Panc1 (cell line): ENCODE results near the gene BYSL. TPM values are rescaled to one million over a fixed set of nuclear protein-coding genes. Genes with fewer than 3 reads are reported as not detected.

Experiments used
- ATAC-seq: fragments of 200-7000 bp; cut with Tn5 transposase; 2 replicates; pipeline ENCODE4 v1.9.1; 2020; ENCODE audit warnings: mild to moderate bottlenecking, moderate library complexity
- BruUV-seq: library from RNA; stranded (reverse); fragments of 400-500 nt; replicated peaks from 2 replicates; lab custom pipeline; 2021; lab: Mats Ljungman, UMichigan
- CTCF ChIA-PET: fragments of 300-600 bp; sonication (Branson Sonifier 250); formaldehyde crosslinking; loops from one replicate; lab custom pipeline; 2022; ENCODE audit warnings: antibody characterized with exemption; lab: Charles Lee
- POLR2A ChIA-PET: fragments of 300-600 bp; sonication (Branson Sonifier 250); formaldehyde crosslinking; loops from one replicate; lab custom pipeline; 2022; ENCODE audit warnings: antibody characterized with exemption; lab: Charles Lee
- DNase-seq: peaks from one replicate; pipeline ENCODE4 v3.0.0-alpha.2; 2010; ENCODE audit warnings: low read depth, low spot score
- H3K27ac ChIP-seq: 2 replicates; pipeline ENCODE4 v1.5.1; 2011; ENCODE audit warnings: mild to moderate bottlenecking, low read length, inconsistent platforms
- H3K27me3 ChIP-seq: fragments of 200-500 bp; sonication (Bioruptor generic); 2 replicates; pipeline ENCODE4 v1.6.0; 2014; ENCODE audit warnings: low read length, inconsistent platforms; ENCODE audit not compliant: control insufficient read depth, insufficient read depth
- H3K36me3 ChIP-seq: fragments of 200-500 bp; sonication (Bioruptor generic); 2 replicates; pipeline ENCODE4 v1.5.1; 2014; ENCODE audit warnings: inconsistent platforms, mild to moderate bottlenecking, low read length, moderate library complexity; ENCODE audit not compliant: control insufficient read depth, insufficient read depth
- H3K4me1 ChIP-seq: 2 replicates; pipeline ENCODE4 v1.5.1; 2011; ENCODE audit warnings: inconsistent platforms, mild to moderate bottlenecking, low read length, moderate library complexity; ENCODE audit not compliant: control insufficient read depth, insufficient read depth
- H3K4me3 ChIP-seq, 2 experiments: 2 replicates each; pipeline ENCODE4 v1.5.1; 2011 to 2012; ENCODE audit warnings: low read depth in 2 of 2, low read length in 2 of 2, mild to moderate bottlenecking in 2 of 2, inconsistent platforms in 1 of 2, moderate library complexity in 1 of 2
- H3K9me3 ChIP-seq: fragments of 200-500 bp; sonication (Bioruptor generic); 2 replicates; pipeline ENCODE4 v1.5.1; 2014; ENCODE audit warnings: low read depth, mild to moderate bottlenecking, inconsistent platforms, low read length, moderate library complexity; ENCODE audit not compliant: control insufficient read depth, insufficient read depth
- POLR2AphosphoS5 ChIP-seq: IDR thresholded peaks from 2 replicates; pipeline ENCODE4 v1.6.1; 2012; ENCODE audit warnings: mild to moderate bottlenecking, low read depth, low read length, moderate library complexity
- SIN3A ChIP-seq: IDR thresholded peaks from 2 replicates; pipeline ENCODE4 v1.6.1; 2012; ENCODE audit warnings: low read depth, mild to moderate bottlenecking, low read length, moderate library complexity, borderline replicate concordance; ENCODE audit not compliant: insufficient read depth
- TCF7L2 ChIP-seq: IDR thresholded peaks from 2 replicates; pipeline ENCODE4 v1.6.1; 2011; ENCODE audit warnings: mild to moderate bottlenecking, low read depth, low read length, inconsistent platforms
- in situ Hi-C: cut with HindIII; loops from 2 replicates; pipeline ENCODE4 v1.10.0; 2016; ENCODE audit warnings: low sequenced_read_pairs, low pct_unique_long_range_greater_than_20kb
- intact Hi-C: fragments of 100-400 bp; cut with micrococcal nuclease; formaldehyde crosslinking; loops from one replicate; pipeline ENCODE4 v1.10.0; 2022; ENCODE audit not compliant: unreplicated experiment
- total RNA-seq: library from RNA; stranded (reverse); gene quantifications from one replicate; pipeline ENCODE4 v1.2.1, GENCODE V29; 2021; ENCODE audit not compliant: unreplicated experiment
- TF ChIP-seq, protein P1 (sequence below), 2 experiments: IDR thresholded peaks; 2 replicates each; pipeline ENCODE4 v1.6.1; 2011 to 2012; ENCODE audit warnings: low read depth in 2 of 2, control low read depth in 1 of 2, low read length in 1 of 2, mild to moderate bottlenecking in 1 of 2, moderate library complexity in 1 of 2; ENCODE audit not compliant: insufficient read depth in 1 of 2
- TF ChIP-seq, protein P2 (sequence below): fragments of 450-650 bp; IDR thresholded peaks from 2 replicates; pipeline ENCODE4 v1.5.1; 2017; ENCODE audit warnings: mild to moderate bottlenecking

BYSL gene
- total RNA-seq, 1 experiment from 2014 or later: 49.1 TPM

DNA sequence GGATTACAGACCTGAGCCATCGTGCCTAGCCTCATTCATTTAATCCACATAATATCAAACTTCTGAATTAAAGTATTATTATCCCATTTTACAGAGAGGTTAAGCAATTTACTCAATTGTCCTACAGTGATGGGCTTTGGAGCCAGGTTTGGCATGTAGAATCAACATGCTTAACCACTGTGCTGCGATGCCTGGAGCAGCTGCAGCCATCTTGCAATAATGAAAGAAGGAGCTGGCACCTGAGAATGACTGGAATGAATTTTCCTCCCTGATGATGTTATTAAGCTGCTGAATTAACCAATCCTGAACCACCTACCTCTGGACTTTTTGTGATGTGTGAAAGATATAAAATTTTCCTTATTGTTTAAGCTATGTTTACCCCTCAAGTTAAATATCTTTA lies 33.4 kb downstream of the BYSL start:
- ATAC-seq: no peak
- in situ Hi-C loops: no loop called here
- intact Hi-C loops: no loop called here
- no peaks in the 10 kb centered on the region for H3K4me1 ChIP-seq
- H3K27ac ChIP-seq: no peak overlapping the region
- H3K9me3 ChIP-seq: no peaks in the 10 kb centered on the region
- H3K27me3 ChIP-seq: no peaks in the 10 kb centered on the region
- no peaks in the 10 kb centered on the region for H3K36me3 ChIP-seq
- BruUV-seq: no TSS peak
- ChIA-PET CTCF (no interaction called here), POLR2A (interaction anchor here (0.7 kb wide), 2 partner anchors 15 to 22 kb away, joined by 3 to 15 read pairs; no protein-coding TSS in a partner anchor)
- TF ChIP-seq, protein P1, sequence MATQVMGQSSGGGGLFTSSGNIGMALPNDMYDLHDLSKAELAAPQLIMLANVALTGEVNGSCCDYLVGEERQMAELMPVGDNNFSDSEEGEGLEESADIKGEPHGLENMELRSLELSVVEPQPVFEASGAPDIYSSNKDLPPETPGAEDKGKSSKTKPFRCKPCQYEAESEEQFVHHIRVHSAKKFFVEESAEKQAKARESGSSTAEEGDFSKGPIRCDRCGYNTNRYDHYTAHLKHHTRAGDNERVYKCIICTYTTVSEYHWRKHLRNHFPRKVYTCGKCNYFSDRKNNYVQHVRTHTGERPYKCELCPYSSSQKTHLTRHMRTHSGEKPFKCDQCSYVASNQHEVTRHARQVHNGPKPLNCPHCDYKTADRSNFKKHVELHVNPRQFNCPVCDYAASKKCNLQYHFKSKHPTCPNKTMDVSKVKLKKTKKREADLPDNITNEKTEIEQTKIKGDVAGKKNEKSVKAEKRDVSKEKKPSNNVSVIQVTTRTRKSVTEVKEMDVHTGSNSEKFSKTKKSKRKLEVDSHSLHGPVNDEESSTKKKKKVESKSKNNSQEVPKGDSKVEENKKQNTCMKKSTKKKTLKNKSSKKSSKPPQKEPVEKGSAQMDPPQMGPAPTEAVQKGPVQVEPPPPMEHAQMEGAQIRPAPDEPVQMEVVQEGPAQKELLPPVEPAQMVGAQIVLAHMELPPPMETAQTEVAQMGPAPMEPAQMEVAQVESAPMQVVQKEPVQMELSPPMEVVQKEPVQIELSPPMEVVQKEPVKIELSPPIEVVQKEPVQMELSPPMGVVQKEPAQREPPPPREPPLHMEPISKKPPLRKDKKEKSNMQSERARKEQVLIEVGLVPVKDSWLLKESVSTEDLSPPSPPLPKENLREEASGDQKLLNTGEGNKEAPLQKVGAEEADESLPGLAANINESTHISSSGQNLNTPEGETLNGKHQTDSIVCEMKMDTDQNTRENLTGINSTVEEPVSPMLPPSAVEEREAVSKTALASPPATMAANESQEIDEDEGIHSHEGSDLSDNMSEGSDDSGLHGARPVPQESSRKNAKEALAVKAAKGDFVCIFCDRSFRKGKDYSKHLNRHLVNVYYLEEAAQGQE (IDR thresholded peaks at IDR 0.05; ENCODE audit: insufficient read depth in 1 of 2, low read depth in 2 of 2, low read length in 1 of 2): no peak
- TF ChIP-seq POLR2AphosphoS5 (no peak), TCF7L2 (no peak), SIN3A (no peak)
- TF ChIP-seq, protein P2, sequence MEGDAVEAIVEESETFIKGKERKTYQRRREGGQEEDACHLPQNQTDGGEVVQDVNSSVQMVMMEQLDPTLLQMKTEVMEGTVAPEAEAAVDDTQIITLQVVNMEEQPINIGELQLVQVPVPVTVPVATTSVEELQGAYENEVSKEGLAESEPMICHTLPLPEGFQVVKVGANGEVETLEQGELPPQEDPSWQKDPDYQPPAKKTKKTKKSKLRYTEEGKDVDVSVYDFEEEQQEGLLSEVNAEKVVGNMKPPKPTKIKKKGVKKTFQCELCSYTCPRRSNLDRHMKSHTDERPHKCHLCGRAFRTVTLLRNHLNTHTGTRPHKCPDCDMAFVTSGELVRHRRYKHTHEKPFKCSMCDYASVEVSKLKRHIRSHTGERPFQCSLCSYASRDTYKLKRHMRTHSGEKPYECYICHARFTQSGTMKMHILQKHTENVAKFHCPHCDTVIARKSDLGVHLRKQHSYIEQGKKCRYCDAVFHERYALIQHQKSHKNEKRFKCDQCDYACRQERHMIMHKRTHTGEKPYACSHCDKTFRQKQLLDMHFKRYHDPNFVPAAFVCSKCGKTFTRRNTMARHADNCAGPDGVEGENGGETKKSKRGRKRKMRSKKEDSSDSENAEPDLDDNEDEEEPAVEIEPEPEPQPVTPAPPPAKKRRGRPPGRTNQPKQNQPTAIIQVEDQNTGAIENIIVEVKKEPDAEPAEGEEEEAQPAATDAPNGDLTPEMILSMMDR: no peak
- DNase-seq: no peak
- H3K4me3 ChIP-seq: no peak overlapping the region

DNA sequence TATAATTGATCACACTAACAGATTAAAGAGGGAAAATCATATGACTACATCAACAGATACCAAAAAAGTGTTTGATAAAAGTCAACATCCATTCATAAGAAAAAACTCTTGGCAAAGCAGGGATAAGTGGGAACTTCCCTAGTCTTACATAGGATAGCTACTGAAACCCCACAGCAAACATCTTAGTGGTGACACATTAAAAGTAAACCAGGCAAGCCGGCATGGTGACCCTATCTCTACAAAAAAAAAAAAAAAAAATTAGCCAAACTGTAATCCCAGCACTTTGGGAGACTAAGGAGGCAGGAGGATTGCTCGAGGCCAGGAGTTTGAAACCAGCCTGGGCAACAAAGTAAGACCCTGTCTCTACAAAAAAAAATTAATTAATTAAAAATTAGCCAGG lies 34.1 kb downstream of the BYSL start:
- Histone ChIP-seq H3K27ac (no peak overlapping the region), H3K4me3 (no peak overlapping the region), H3K9me3 (no peaks in the 10 kb centered on the region), H3K36me3 (no peaks in the 10 kb centered on the region), H3K4me1 (no peaks in the 10 kb centered on the region), H3K27me3 (no peaks in the 10 kb centered on the region)
- intact Hi-C loops (no loop called here), in situ Hi-C loops (no loop called here)
- no peak for TF ChIP-seq POLR2AphosphoS5
- TF ChIP-seq, protein P1 (IDR thresholded peaks at IDR 0.05; ENCODE audit: insufficient read depth in 1 of 2, low read depth in 2 of 2, low read length in 1 of 2): no peak
- TF ChIP-seq SIN3A: no peak
- TF ChIP-seq, protein P2: no peak
- TF ChIP-seq TCF7L2: no peak
- POLR2A ChIA-PET: interaction anchor here (0.7 kb wide), 1 partner anchor 16 kb away, joined by 15 read pairs; no protein-coding TSS in a partner anchor
- DNase-seq (no peak), ATAC-seq (no peak)
- CTCF ChIA-PET: no interaction called here
- no TSS peak for BruUV-seq
